IPS-20b (cell line): ENCODE results near the gene RAB43.
"Not testable (repeated sequence)": the region's sequence is repeated elsewhere in the genome, so short reads cannot be mapped to it uniquely, and the experiment has no call there.

ENCODE experiments used
- H3K27ac ChIP-seq: one replicate; pipeline ENCODE4 v1.5.1; 2013; ENCODE audit warnings: low read length
- H3K27me3 ChIP-seq: 2 replicates; pipeline ENCODE4 v1.6.1; 2013; ENCODE audit warnings: mild to moderate bottlenecking, low read length, inconsistent platforms; ENCODE audit not compliant: insufficient read depth
- H3K36me3 ChIP-seq: 2 replicates; pipeline ENCODE4 v1.6.1; 2013; ENCODE audit warnings: low read depth, mild to moderate bottlenecking, inconsistent platforms, low read length, moderate library complexity; ENCODE audit not compliant: insufficient read depth
- H3K4me1 ChIP-seq: 2 replicates; pipeline ENCODE4 v1.6.1; 2013; ENCODE audit warnings: mild to moderate bottlenecking, control low read depth, inconsistent platforms, low read length, moderate library complexity; ENCODE audit not compliant: insufficient read depth
- H3K4me3 ChIP-seq: 2 replicates; pipeline ENCODE4 v1.5.1; 2013; ENCODE audit warnings: mild to moderate bottlenecking, low read length, inconsistent platforms
- H3K9ac ChIP-seq: 2 replicates; pipeline ENCODE4 v1.6.1; 2013; ENCODE audit warnings: low read depth, mild to moderate bottlenecking, inconsistent platforms, low read length, moderate library complexity
- H3K9me3 ChIP-seq: 2 replicates; pipeline ENCODE4 v1.6.1; 2013; ENCODE audit warnings: mild to moderate bottlenecking, low read depth, low read length, inconsistent platforms; ENCODE audit not compliant: insufficient read depth

RAB43 gene

GRCh38 chr3:129136275-129136674, 14.7 kb upstream of the RAB43 start:
- not testable (repeated sequence) for H3K4me3 ChIP-seq, H3K4me1 ChIP-seq, H3K27me3 ChIP-seq, H3K9ac ChIP-seq, H3K27ac ChIP-seq, H3K9me3 ChIP-seq
- H3K36me3 ChIP-seq = peaks cover 53% of the 10 kb centered on the region

- Histone ChIP-seq H3K4me1 (no peaks in the 10 kb centered on the region), H3K9ac (no peak overlapping the region), H3K27ac (no peak overlapping the region), H3K4me3 (no peak overlapping the region), H3K27me3 (no peaks in the 10 kb centered on the region), H3K9me3 (no peaks in the 10 kb centered on the region), H3K36me3 (peaks cover 62% of the 10 kb centered on the region)
Observed at GRCh38 chr3:129132097-129132866, 10.7 kb upstream of the RAB43 start.

- Histone ChIP-seq H3K4me1 (no peaks in the 10 kb centered on the region), H3K9me3 (no peaks in the 10 kb centered on the region), H3K27me3 (no peaks in the 10 kb centered on the region), H3K36me3 (peaks cover 62% of the 10 kb centered on the region), H3K27ac (no peak overlapping the region), H3K4me3 (no peak overlapping the region), H3K9ac (no peak overlapping the region)
Observed at GRCh38 chr3:129131465-129132088, 10.0 kb upstream of the RAB43 start.

GRCh38 chr3:129130291-129130813, 8.7 kb upstream of the RAB43 start:
- Histone ChIP-seq H3K4me3 (no peak overlapping the region), H3K36me3 (peaks cover 62% of the 10 kb centered on the region), H3K27me3 (no peaks in the 10 kb centered on the region), H3K4me1 (no peaks in the 10 kb centered on the region), H3K9me3 (no peaks in the 10 kb centered on the region), H3K9ac (no peak overlapping the region), H3K27ac (no peak overlapping the region)

- no peak overlapping the region for H3K9ac ChIP-seq
- H3K27ac ChIP-seq = no peak overlapping the region
- H3K27me3 ChIP-seq = no peaks in the 10 kb centered on the region
- H3K4me3 ChIP-seq = no peak overlapping the region
- no peaks in the 10 kb centered on the region for H3K9me3 ChIP-seq
- H3K4me1 ChIP-seq = no peaks in the 10 kb centered on the region
- H3K36me3 ChIP-seq = peaks cover 48% of the 10 kb centered on the region
Observed at GRCh38 chr3:129128357-129129155, 7.0 kb upstream of the RAB43 start.

- Histone ChIP-seq H3K4me3 (no peak overlapping the region), H3K9ac (no peak overlapping the region), H3K27ac (no peak overlapping the region), H3K27me3 (no peaks in the 10 kb centered on the region), H3K4me1 (no peaks in the 10 kb centered on the region), H3K36me3 (peaks cover 31% of the 10 kb centered on the region), H3K9me3 (no peaks in the 10 kb centered on the region)
Observed at GRCh38 chr3:129126726-129127280, 5.2 kb upstream of the RAB43 start.

- Histone ChIP-seq H3K9ac (no peak overlapping the region), H3K9me3 (no peaks in the 10 kb centered on the region), H3K4me3 (no peak overlapping the region), H3K27ac (no peak overlapping the region), H3K36me3 (no peaks in the 10 kb centered on the region), H3K4me1 (peaks cover 14% of the 10 kb centered on the region), H3K27me3 (no peaks in the 10 kb centered on the region)
Observed at GRCh38 chr3:129123314-129124060, 1.9 kb upstream of the RAB43 start.

GRCh38 chr3:129122412-129123011, 908 bp upstream of the RAB43 start:
- H3K27me3 ChIP-seq = no peaks in the 10 kb centered on the region
- H3K9ac ChIP-seq = peak overlapping the region; percentile 68; the same call in 1 of the 2 replicates
- H3K4me3 ChIP-seq = peak overlapping the region; percentile 84
- H3K4me1 ChIP-seq = peaks cover 14% of the 10 kb centered on the region
- H3K9me3 ChIP-seq = no peaks in the 10 kb centered on the region
- no peak overlapping the region for H3K27ac ChIP-seq
- no peaks in the 10 kb centered on the region for H3K36me3 ChIP-seq

GRCh38 chr3:129121016-129121791, 400 bp downstream of the RAB43 start:
- Histone ChIP-seq H3K4me3 (peak overlapping the region; percentile 81), H3K27me3 (no peaks in the 10 kb centered on the region), H3K9me3 (no peaks in the 10 kb centered on the region), H3K27ac (no peak overlapping the region), H3K36me3 (no peaks in the 10 kb centered on the region), H3K9ac (peak overlapping the region; percentile 83; the same call in 1 of the 2 replicates), H3K4me1 (peaks cover 25% of the 10 kb centered on the region)

GRCh38 chr3:129120254-129121004, 1.2 kb downstream of the RAB43 start:
- Histone ChIP-seq H3K9ac (peak overlapping the region; percentile 83; the same call in 1 of the 2 replicates), H3K4me1 (peaks cover 26% of the 10 kb centered on the region), H3K27ac (peak overlapping the region; percentile 57)

More at GRCh38 chr3:129120254-129121004, 1.2 kb downstream of the RAB43 start:
- H3K4me3 ChIP-seq = peak overlapping the region; percentile 81
- no peaks in the 10 kb centered on the region for H3K36me3 ChIP-seq
- H3K9me3 ChIP-seq = no peaks in the 10 kb centered on the region
- no peaks in the 10 kb centered on the region for H3K27me3 ChIP-seq
